IMR-90 (cell line): ENCODE results near the gene B3GAT3. TPM values are rescaled to one million over a fixed set of nuclear protein-coding genes. Genes with fewer than 3 reads are reported as not detected.

Experiments used
- ATAC-seq: fragments of 200-7000 bp; cut with Tn5 transposase; 2 replicates; pipeline ENCODE4 v1.9.1; 2020; ENCODE audit warnings: low read depth, mild to moderate bottlenecking, moderate library complexity
- BruUV-seq: library from RNA; stranded (reverse); fragments of 400-500 nt; replicated peaks from 2 replicates; lab custom pipeline; 2021; lab: Mats Ljungman, UMichigan
- CTCF ChIA-PET: fragments of 300-600 bp; formaldehyde crosslinking; extraction: SDS; loops from one replicate; lab custom pipeline; 2021; ENCODE audit warnings: antibody characterized with exemption; lab: Yijun Ruan, JAX
- POLR2A ChIA-PET: fragments of 300-600 bp; sonication (Branson Sonifier 250); formaldehyde crosslinking; loops from one replicate; lab custom pipeline; 2022; ENCODE audit warnings: antibody characterized with exemption; ENCODE audit not compliant: unreplicated experiment; lab: Charles Lee
- DNase-seq: peaks from one replicate; pipeline ENCODE4 v3.0.0; 2013
- H2AFZ ChIP-seq: replicated peaks from 2 replicates; pipeline ENCODE3; 2013; ENCODE audit warnings: low read length, mild to moderate bottlenecking; ENCODE audit not compliant: poor library complexity
- H2AK5ac ChIP-seq: 2 replicates; pipeline ENCODE4 v1.6.1; 2013; ENCODE audit warnings: low read depth, low read length, inconsistent platforms
- H2AK9ac ChIP-seq: replicated peaks from 2 replicates; pipeline ENCODE3; 2013; ENCODE audit warnings: mild to moderate bottlenecking, low read depth, low read length, moderate library complexity; ENCODE audit not compliant: poor library complexity
- H2BK120ac ChIP-seq: 2 replicates; pipeline ENCODE4 v1.6.1; 2013; ENCODE audit warnings: low read depth, low read length, inconsistent platforms
- H2BK15ac ChIP-seq: 3 replicates; pipeline ENCODE4 v1.6.1; 2013; ENCODE audit warnings: low read depth, low read length, inconsistent platforms
- H2BK20ac ChIP-seq: 2 replicates; pipeline ENCODE4 v1.6.1; 2013; ENCODE audit warnings: low read depth, mild to moderate bottlenecking, inconsistent platforms, low read length, moderate library complexity
- H2BK5ac ChIP-seq: 2 replicates; pipeline ENCODE4 v1.6.1; 2013; ENCODE audit warnings: mild to moderate bottlenecking, low read depth, low read length, inconsistent platforms; ENCODE audit not compliant: poor library complexity, severe bottlenecking
- H3K14ac ChIP-seq: replicated peaks from 2 replicates; pipeline ENCODE4 v1.6.1; 2013; ENCODE audit warnings: low read depth, low read length, inconsistent platforms
- H3K18ac ChIP-seq: 2 replicates; pipeline ENCODE4 v1.6.1; 2013; ENCODE audit warnings: low read depth, low read length, control low read depth
- H3K23ac ChIP-seq: 2 replicates; pipeline ENCODE4 v1.6.1; 2013; ENCODE audit warnings: low read depth, low read length, inconsistent platforms
- H3K27ac ChIP-seq: 2 replicates; pipeline ENCODE4 v1.5.1; 2013; ENCODE audit warnings: mild to moderate bottlenecking, control low read depth, low read length; ENCODE audit not compliant: insufficient read depth
- H3K27me3 ChIP-seq: 2 replicates; pipeline ENCODE4 v1.6.1; 2013; ENCODE audit warnings: low read length; ENCODE audit not compliant: control insufficient read depth, insufficient read depth
- H3K36me3 ChIP-seq: 2 replicates; pipeline ENCODE4 v1.6.1; 2013; ENCODE audit warnings: low read length, mixed read lengths; ENCODE audit not compliant: control insufficient read depth, insufficient read depth
- H3K4ac ChIP-seq: 2 replicates; pipeline ENCODE4 v1.6.1; 2013; ENCODE audit warnings: low read depth, low read length, inconsistent platforms
- H3K4me1 ChIP-seq: 2 replicates; pipeline ENCODE4 v1.6.1; 2013; ENCODE audit warnings: low read length, mixed read lengths; ENCODE audit not compliant: control insufficient read depth, insufficient read depth
- H3K4me2 ChIP-seq: 2 replicates; pipeline ENCODE4 v1.6.1; 2013; ENCODE audit warnings: low read depth, mild to moderate bottlenecking, control low read depth, low read length, moderate library complexity
- H3K4me3 ChIP-seq: 2 replicates; pipeline ENCODE4 v1.5.1; 2013; ENCODE audit warnings: low read depth, mild to moderate bottlenecking, control low read depth, low read length, moderate library complexity; ENCODE audit not compliant: insufficient read depth
- H3K56ac ChIP-seq: 2 replicates; pipeline ENCODE4 v1.6.1; 2013; ENCODE audit warnings: low read length, inconsistent platforms; ENCODE audit not compliant: insufficient read depth; ENCODE audit errors: extremely low read depth
- H3K79me1 ChIP-seq, 2 experiments: 2 replicates each; pipeline ENCODE4 v1.6.1; 2013; ENCODE audit warnings: low read length in 2 of 2, inconsistent platforms in 1 of 2, low read depth in 1 of 2
- H3K9ac ChIP-seq: 2 replicates; pipeline ENCODE4 v1.6.1; 2013; ENCODE audit warnings: low read depth, low read length, control low read depth
- H3K9me1 ChIP-seq: 2 replicates; pipeline ENCODE4 v1.6.1; 2013; ENCODE audit warnings: low read length, inconsistent platforms; ENCODE audit not compliant: insufficient read depth
- H3K9me3 ChIP-seq: 2 replicates; pipeline ENCODE4 v1.6.1; 2013; ENCODE audit warnings: low read length; ENCODE audit not compliant: control insufficient read depth, insufficient read depth
- H4K20me1 ChIP-seq: 2 replicates; pipeline ENCODE4 v1.6.1; 2013; ENCODE audit warnings: low read length, inconsistent platforms; ENCODE audit not compliant: insufficient read depth
- H4K5ac ChIP-seq: 2 replicates; pipeline ENCODE4 v1.6.1; 2013; ENCODE audit warnings: mild to moderate bottlenecking, low read depth, low read length, control low read depth
- H4K8ac ChIP-seq, 2 experiments: 2 replicates each; pipeline ENCODE4 v1.6.1; 2013; ENCODE audit warnings: low read depth in 2 of 2, low read length in 2 of 2, control low read depth in 1 of 2, inconsistent platforms in 1 of 2
- H4K91ac ChIP-seq: 2 replicates; pipeline ENCODE4 v1.6.1; 2013; ENCODE audit warnings: low read depth, low read length, inconsistent platforms; ENCODE audit not compliant: insufficient read depth
- BHLHE40 ChIP-seq: fragments of 150-350 bp; IDR thresholded peaks from 2 replicates; pipeline ENCODE4 v1.6.1; 2016; ENCODE audit warnings: mild to moderate bottlenecking, low read depth, low read length
- CHD1 ChIP-seq: IDR thresholded peaks from 2 replicates; pipeline ENCODE4 v1.6.1; 2012; ENCODE audit warnings: low read depth, low read length, improper control_type of control experiment
- FOS ChIP-seq: fragments of 150-350 bp; IDR thresholded peaks from 2 replicates; pipeline ENCODE4 v1.6.1; 2016; ENCODE audit warnings: low read depth, low read length
- MAFK ChIP-seq: IDR thresholded peaks from 2 replicates; pipeline ENCODE4 v1.6.1; 2012; ENCODE audit warnings: low read depth, low read length, improper control_type of control experiment
- MXI1 ChIP-seq: IDR thresholded peaks from 2 replicates; pipeline ENCODE4 v1.6.1; 2012; ENCODE audit warnings: low read depth, mild to moderate bottlenecking, low read length, moderate library complexity, borderline replicate concordance
- NFE2L2 ChIP-seq: fragments of 150-350 bp; IDR thresholded peaks from 2 replicates; pipeline ENCODE4 v1.6.1; 2016; ENCODE audit warnings: low read depth, mild to moderate bottlenecking, low read length
- POLR2A ChIP-seq: IDR thresholded peaks from 2 replicates; pipeline ENCODE4 v1.6.1; 2012; ENCODE audit warnings: mild to moderate bottlenecking, low read depth, low read length
- RAD21 ChIP-seq: IDR thresholded peaks from 2 replicates; pipeline ENCODE4 v1.6.1; 2012; ENCODE audit warnings: low read length, improper control_type of control experiment
- RCOR1 ChIP-seq: IDR thresholded peaks from 2 replicates; pipeline ENCODE4 v1.6.1; 2012; ENCODE audit warnings: mild to moderate bottlenecking, low read length, improper control_type of control experiment; ENCODE audit not compliant: insufficient replicate concordance
- RFX5 ChIP-seq: IDR thresholded peaks from 2 replicates; pipeline ENCODE4 v1.8.0; 2012; ENCODE audit warnings: low read depth, mild to moderate bottlenecking, low read length, moderate library complexity
- USF2 ChIP-seq: fragments of 150-350 bp; IDR thresholded peaks from 2 replicates; pipeline ENCODE4 v1.6.1; 2017; ENCODE audit warnings: mild to moderate bottlenecking, antibody characterized with exemption, low read length, low read depth
- WGBS, 2 experiments: methylation state at CpG; one replicate each; pipeline versions ENCODE4 v1.1.5 to v1.1.7; 2013; ENCODE audit warnings: missing lambda C conversion rate in 2 of 2; ENCODE audit not compliant: insufficient read length in 1 of 2; ENCODE audit errors: extremely low coverage in 2 of 2; 5-methylcytosine and 5-hydroxymethylcytosine counted together
- dilution Hi-C: fragments of 300-500 bp; cut with HindIII; formaldehyde crosslinking; loops from one replicate; pipeline ENCODE4 v1.14.3; 2018; ENCODE audit warnings: low sequenced_read_pairs; ENCODE audit not compliant: unreplicated experiment
- in situ Hi-C: fragments of 300-500 bp; cut with MboI; formaldehyde crosslinking; loops from 3 replicates; pipeline ENCODE4 v1.14.3; 2019; ENCODE audit warnings: low sequenced_read_pairs, inconsistent platforms, mixed read lengths
- intact Hi-C: fragments of 100-400 bp; cut with micrococcal nuclease; formaldehyde crosslinking; loops from 2 replicates; pipeline ENCODE4 v1.10.0; 2022
- polyA plus RNA-seq, 3 experiments: library from polyadenylated mRNA; depleted of rRNA; stranded (reverse); fragments of >200 nt; gene quantifications; 2 replicates each; pipeline ENCODE4 v1.2.3, GENCODE V29; 2012; ENCODE audit warnings: low replicate concordance in 1 of 3
- total RNA-seq: library from RNA; depleted of rRNA; stranded (reverse); fragments of >200 nt; gene quantifications from 2 replicates; pipeline ENCODE4 v1.2.3, GENCODE V29; 2012

The B3GAT3 gene
- total and polyA plus RNA-seq, 2 of the 4 experiments (the other 2 are of a cell fraction): 10.4 to 38.4 TPM

GRCh38 chr11:62577046-62577714 is 44.6 kb downstream of the B3GAT3 start (continued):
- TF ChIP-seq MXI1: no peak

- intact Hi-C loops (no loop called here), dilution Hi-C loops (no loop called here), in situ Hi-C loops (no loop called here)
- ChIA-PET CTCF (no interaction called here), POLR2A (no interaction called here)
- ATAC-seq (no peak), DNase-seq (no peak)
- Histone ChIP-seq H3K9me1 (peaks cover 11% of the 10 kb centered on the region), H3K9me3 (no peaks in the 10 kb centered on the region), H3K4me3 (no peak overlapping the region), H2BK20ac (no peak overlapping the region), H2BK15ac (no peak overlapping the region), H4K8ac (peak overlapping the region in 1 of 2 experiments; percentile 99; a peak in 1 of 4 replicates), H2AFZ (no peak overlapping the region), H2BK120ac (no peak overlapping the region), H3K79me1 (peaks cover 18 to 61% of the 10 kb centered on the region in 2 experiments), H2BK5ac (peak overlapping the region; percentile 6), H3K27me3 (no peaks in the 10 kb centered on the region), H4K5ac (no peak overlapping the region), H3K23ac (peak overlapping the region; percentile 98; the same call in 1 of the 2 replicates), H3K4me2 (peak overlapping the region; percentile 81; the same call in 1 of the 2 replicates), H3K14ac (peak overlapping the region; percentile 100; the same call in 1 of the 2 replicates), H3K36me3 (peaks cover 38% of the 10 kb centered on the region), H3K18ac (no peak overlapping the region), H2AK9ac (peak overlapping the region; percentile 100), H3K27ac (peak overlapping the region; percentile 91), H3K56ac (no peak overlapping the region), H4K20me1 (peaks cover 23% of the 10 kb centered on the region), H3K4me1 (peaks cover 12% of the 10 kb centered on the region), H3K9ac (peak overlapping the region; percentile 96; the same call in 1 of the 2 replicates), H3K4ac (peak overlapping the region; percentile 99), H4K91ac (0 out of 2 replicates have a peak overlapping the region, but pooled peaks have one; percentile 40), H2AK5ac (0 out of 2 replicates have a peak overlapping the region, but pooled peaks have one; percentile 96)
- BruUV-seq: no TSS peak
- TF ChIP-seq RAD21 (no peak), MAFK (no peak), RFX5 (no peak), NFE2L2 (no peak), FOS (no peak), MXI1 (no peak), POLR2A (no peak), USF2 (no peak), RCOR1 (no peak), CHD1 (no peak), BHLHE40 (no peak)
- WGBS, 2 experiments: 93% methylated on average over 8 of the region's 14 CpGs; no CpG with 5 or more reads in 1 of the 2 experiments
Observed at GRCh38 chr11:62575837-62576236, 45.9 kb downstream of the B3GAT3 start.
